ENCODE results near the gene OPN1MW3.
"Not testable (repeated sequence)": the region's sequence is repeated elsewhere in the genome, so short reads cannot be mapped to it uniquely, and the experiment has no call there.

OPN1MW3 gene

GRCh38 chrX:154296731-154297130 lies 39.3 kb downstream of the OPN1MW3 start:
- DNase-seq, result no peak

GRCh38 chrX:154298312-154298711 lies 40.9 kb downstream of the OPN1MW3 start:
- DNase-seq, result peak; percentile 67

GRCh38 chrX:154300816-154301215 lies 43.4 kb downstream of the OPN1MW3 start:
- no peak for DNase-seq

- DNase-seq, result not testable (repeated sequence)
Measured at GRCh38 chrX:154302998-154303397, 45.6 kb downstream of the OPN1MW3 start.

GRCh38 chrX:154303476-154303875 lies 46.1 kb downstream of the OPN1MW3 start:
- DNase-seq, result no peak

GRCh38 chrX:154304846-154305245 lies 47.5 kb downstream of the OPN1MW3 start:
- DNase-seq, result no peak

GRCh38 chrX:154305541-154306205 lies 48.3 kb downstream of the OPN1MW3 start:
- DNase-seq, result no peak

GRCh38 chrX:154307202-154307601 lies 49.8 kb downstream of the OPN1MW3 start:
- DNase-seq, result no peak

- DNase-seq, result no peak
Measured at GRCh38 chrX:154308108-154308946, 50.9 kb downstream of the OPN1MW3 start.

- no peak for DNase-seq
Measured at GRCh38 chrX:154309041-154309775, 51.8 kb downstream of the OPN1MW3 start.

GRCh38 chrX:154310616-154311536 lies 53.5 kb downstream of the OPN1MW3 start:
- peak; percentile 71 for DNase-seq

GRCh38 chrX:154312116-154312515 lies 54.7 kb downstream of the OPN1MW3 start:
- no peak for DNase-seq

GRCh38 chrX:154313147-154313546 lies 55.8 kb downstream of the OPN1MW3 start:
- DNase-seq, result no peak

- DNase-seq, result no peak
Measured at GRCh38 chrX:154315416-154315815, 58.0 kb downstream of the OPN1MW3 start.

GRCh38 chrX:154317391-154317995 lies 60.1 kb downstream of the OPN1MW3 start:
- DNase-seq, result no peak

GRCh38 chrX:154320406-154320805 lies 63.0 kb downstream of the OPN1MW3 start:
- no peak for DNase-seq

Measured in DMS79 treated with DMSO at 0.1 percent for 48 hours (cell line).